MCF 10A (cell line): ENCODE data around the gene DNM3. TPM values are rescaled to one million over a fixed set of nuclear protein-coding genes. Genes with fewer than 3 reads are reported as not detected.

Source experiments
- BruUV-seq: library from RNA; stranded (reverse); fragments of 400-500 nt; replicated peaks from 2 replicates; lab custom pipeline; 2021; lab: Mats Ljungman, UMichigan
- CTCF ChIA-PET: fragments of 300-600 bp; sonication (Branson Sonifier 250); formaldehyde crosslinking; extraction: SDS; loops from one replicate; lab custom pipeline; 2021; ENCODE audit warnings: antibody characterized with exemption, inconsistent platforms; lab: Yijun Ruan, JAX
- POLR2A ChIA-PET: fragments of 300-600, 350-650 bp; sonication (Branson Sonifier 250); formaldehyde crosslinking; extraction: SDS; loops from one replicate; lab custom pipeline; 2020; ENCODE audit warnings: antibody characterized with exemption, inconsistent platforms; lab: Yijun Ruan, JAX
- DNase-seq: peaks from one replicate; pipeline ENCODE4 v3.0.0-alpha.2; 2018; ENCODE audit not compliant: unreplicated experiment
- H3K27ac Mint-ChIP-seq: one replicate; pipeline ENCODE4 v1.8.0; 2022; ENCODE audit warnings: mild to moderate bottlenecking, low read depth, mixed read lengths; ENCODE audit not compliant: unreplicated experiment
- H3K27me3 Mint-ChIP-seq: one replicate; pipeline ENCODE4 v1.8.0; 2022; ENCODE audit warnings: mixed read lengths; ENCODE audit not compliant: insufficient read depth, unreplicated experiment
- H3K36me3 Mint-ChIP-seq: one replicate; pipeline ENCODE4 v1.8.0; 2022; ENCODE audit warnings: mild to moderate bottlenecking, moderate library complexity, mixed read lengths; ENCODE audit not compliant: insufficient read depth, unreplicated experiment
- H3K4me1 Mint-ChIP-seq: one replicate; pipeline ENCODE4 v1.8.0; 2022; ENCODE audit warnings: mixed read lengths; ENCODE audit not compliant: insufficient read depth, unreplicated experiment
- H3K4me3 Mint-ChIP-seq: one replicate; pipeline ENCODE4 v1.8.0; 2022; ENCODE audit warnings: mild to moderate bottlenecking, moderate library complexity, mixed read lengths; ENCODE audit not compliant: unreplicated experiment
- H3K9me3 Mint-ChIP-seq: one replicate; pipeline ENCODE4 v1.8.0; 2022; ENCODE audit warnings: mixed read lengths; ENCODE audit not compliant: unreplicated experiment
- CTCF ChIP-seq: fragments of 200-600 bp; IDR thresholded peaks from one replicate; pipeline ENCODE4 v1.8.0; 2022; ENCODE audit warnings: antibody characterized with exemption, mild to moderate bottlenecking; ENCODE audit not compliant: unreplicated experiment
- intact Hi-C: fragments of 100-400 bp; cut with micrococcal nuclease; formaldehyde crosslinking; loops from 2 replicates; pipeline ENCODE4 v1.14.1; 2022
- total RNA-seq: library from RNA; stranded (reverse); gene quantifications from 2 replicates; pipeline ENCODE4 v1.2.3, GENCODE V29; 2022

The DNM3 gene
- total RNA-seq, 1 experiment from 2014 or later = 0.68 TPM

GRCh38 chr1:172252321-172252720, 411.0 kb downstream of the DNM3 start:
- H3K27ac Mint-ChIP-seq = no peak overlapping the region
- H3K36me3 Mint-ChIP-seq = no peaks in the 10 kb centered on the region
- H3K9me3 Mint-ChIP-seq = no peaks in the 10 kb centered on the region
- H3K4me3 Mint-ChIP-seq = no peak overlapping the region
- no peaks in the 10 kb centered on the region for H3K27me3 Mint-ChIP-seq
- H3K4me1 Mint-ChIP-seq = peaks cover 18% of the 10 kb centered on the region
- intact Hi-C loops = no loop called here
- CTCF ChIA-PET = interaction anchor here (0.6 to 0.7 kb wide), 2 partner anchors 46 to 493 kb away, joined by 3 read pairs; no protein-coding TSS in a partner anchor
- DNase-seq = no peak
- no peak for TF ChIP-seq CTCF
- POLR2A ChIA-PET = no interaction called here
- BruUV-seq = no TSS peak

- Mint-ChIP-seq H3K36me3 (no peaks in the 10 kb centered on the region), H3K27ac (no peak overlapping the region), H3K9me3 (no peaks in the 10 kb centered on the region), H3K4me3 (no peak overlapping the region), H3K27me3 (no peaks in the 10 kb centered on the region), H3K4me1 (peaks cover 18% of the 10 kb centered on the region)
- ChIA-PET CTCF (interaction anchor here (0.6 to 1.0 kb wide), 3 partner anchors 46 to 492 kb away, joined by 3 read pairs; no protein-coding TSS in a partner anchor), POLR2A (interaction anchor here (0.6 kb wide), 1 partner anchor 313 kb away, joined by 3 read pairs; no protein-coding TSS in a partner anchor)
- intact Hi-C loops = no loop called here
- TF ChIP-seq CTCF = no peak
- no peak for DNase-seq
- no TSS peak for BruUV-seq
Observed at GRCh38 chr1:172252958-172253357, 411.7 kb downstream of the DNM3 start.

GRCh38 chr1:172254521-172255222, 413.4 kb downstream of the DNM3 start:
- CTCF ChIA-PET = interaction anchor here (0.6 to 2.1 kb wide), 7 partner anchors 10 to 252 kb away, joined by 3 to 9 read pairs (median 5); no protein-coding TSS in a partner anchor

More at GRCh38 chr1:172254521-172255222, 413.4 kb downstream of the DNM3 start:
- TF ChIP-seq CTCF = no peak
- POLR2A ChIA-PET = interaction anchor here (0.7 to 1.1 kb wide), 7 partner anchors 15 to 252 kb away, joined by 3 to 4 read pairs (median 3); no protein-coding TSS in a partner anchor
- Mint-ChIP-seq H3K36me3 (no peaks in the 10 kb centered on the region), H3K27ac (peak overlapping the region; percentile 5), H3K4me3 (no peak overlapping the region), H3K27me3 (no peaks in the 10 kb centered on the region), H3K9me3 (peaks cover 6% of the 10 kb centered on the region), H3K4me1 (peaks cover 18% of the 10 kb centered on the region)
- BruUV-seq = no TSS peak
- intact Hi-C loops = loop anchor here (2.0 to 5.0 kb wide), 2 partner anchors 103 to 144 kb away; no protein-coding TSS in a partner anchor
- DNase-seq = peak; percentile 78
